ENCODE results near the gene CRIP3. TPM values are rescaled to one million over a fixed set of nuclear protein-coding genes. Genes with fewer than 3 reads are reported as not detected.

Gene CRIP3
- total and polyA plus RNA-seq, 2 of the 4 experiments (the other 2 are of a cell fraction) = not detected

- TF ChIP-seq SMC3 (IDR thresholded peaks at IDR 0.05; ENCODE audit: low read depth, low read length) (no peak), POLR2A (IDR thresholded peaks at IDR 0.05; ENCODE audit: low read depth, low read length) (no peak), MXI1 (IDR thresholded peaks at IDR 0.05; ENCODE audit: borderline replicate concordance, low read depth, low read length) (no peak), MAZ (IDR thresholded peaks at IDR 0.05; ENCODE audit: borderline replicate concordance, low read depth, low read length) (no peak), ELK1 (IDR thresholded peaks at IDR 0.05; ENCODE audit: borderline replicate concordance, low read depth, low read length) (no peak), NFE2L2 (IDR thresholded peaks at IDR 0.05; ENCODE audit: low read depth, low read length) (no peak), FOS (IDR thresholded peaks at IDR 0.05; ENCODE audit: low read depth, low read length) (no peak), RAD21 (IDR thresholded peaks at IDR 0.05; ENCODE audit: low read length) (no peak), CEBPB (IDR thresholded peaks at IDR 0.05; ENCODE audit: low read depth, low read length) (no peak), MAFK (IDR thresholded peaks at IDR 0.05; ENCODE audit: low read depth, low read length) (no peak)
- TF ChIP-seq, protein P1, sequence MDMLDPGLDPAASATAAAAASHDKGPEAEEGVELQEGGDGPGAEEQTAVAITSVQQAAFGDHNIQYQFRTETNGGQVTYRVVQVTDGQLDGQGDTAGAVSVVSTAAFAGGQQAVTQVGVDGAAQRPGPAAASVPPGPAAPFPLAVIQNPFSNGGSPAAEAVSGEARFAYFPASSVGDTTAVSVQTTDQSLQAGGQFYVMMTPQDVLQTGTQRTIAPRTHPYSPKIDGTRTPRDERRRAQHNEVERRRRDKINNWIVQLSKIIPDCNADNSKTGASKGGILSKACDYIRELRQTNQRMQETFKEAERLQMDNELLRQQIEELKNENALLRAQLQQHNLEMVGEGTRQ (IDR thresholded peaks at IDR 0.05; ENCODE audit: low read depth, low read length) = no peak
- ATAC-seq (ENCODE audit: low read depth) (no peak), DNase-seq (no peak)
- dilution Hi-C loops (cut with HindIII; ENCODE audit: low sequenced_read_pairs, unreplicated experiment) (no loop called here), in situ Hi-C loops (cut with MboI; ENCODE audit: low sequenced_read_pairs) (no loop called here), intact Hi-C loops (cut with micrococcal nuclease) (no loop called here)
- H3K4me3 ChIP-seq (ENCODE audit: insufficient read depth, low read depth, low read length) = no peak overlapping the region
- H4K20me1 ChIP-seq (ENCODE audit: insufficient read depth, low read length) = no peaks in the 10 kb centered on the region; the same call in 1 of the 2 replicates
- no peak overlapping the region for H3K9ac ChIP-seq (ENCODE audit: low read depth, low read length)
- WGBS, 2 experiments (ENCODE audit: extremely low coverage in 2 of 2, insufficient read length in 1 of 2) = 78% methylated on average over 15 of the region's 19 CpGs; no CpG with 5 or more reads in 1 of the 2 experiments
- no peak overlapping the region for H2BK5ac ChIP-seq (ENCODE audit: low read depth, low read length, poor library complexity, severe bottlenecking)
- H2BK120ac ChIP-seq (ENCODE audit: low read depth, low read length) = no peak overlapping the region
- no peak overlapping the region for H2BK20ac ChIP-seq (ENCODE audit: low read depth, low read length)
- no peaks in the 10 kb centered on the region for H3K9me1 ChIP-seq (ENCODE audit: insufficient read depth, low read length)
- BruUV-seq (replicated peaks) = no TSS peak
- H3K9me3 ChIP-seq (ENCODE audit: control insufficient read depth, insufficient read depth, low read length) = no peaks in the 10 kb centered on the region
- no peak overlapping the region for H2AK9ac ChIP-seq (replicated peaks; ENCODE audit: low read depth, low read length, poor library complexity)
- H2AFZ ChIP-seq (replicated peaks; ENCODE audit: low read length, poor library complexity) = no peak overlapping the region
- H3K79me1 ChIP-seq (ENCODE audit: low read depth in 1 of 2, low read length in 2 of 2) = no peaks in the 10 kb centered on the region
- H3K18ac ChIP-seq (ENCODE audit: low read depth, low read length) = no peak overlapping the region
- H4K8ac ChIP-seq (ENCODE audit: low read depth in 2 of 2, low read length in 2 of 2) = no peak overlapping the region
- H3K4ac ChIP-seq (ENCODE audit: low read depth, low read length) = no peak overlapping the region
- H3K4me2 ChIP-seq (ENCODE audit: low read depth, low read length) = no peak overlapping the region
- CTCF ChIA-PET = no interaction called here
- H4K5ac ChIP-seq (ENCODE audit: low read depth, low read length) = no peak overlapping the region
- no peak overlapping the region for H3K27ac ChIP-seq (ENCODE audit: insufficient read depth, low read length)
- H3K23ac ChIP-seq (ENCODE audit: low read depth, low read length) = no peak overlapping the region
- POLR2A ChIA-PET (ENCODE audit: unreplicated experiment) = no interaction called here
- H3K4me1 ChIP-seq (ENCODE audit: control insufficient read depth, insufficient read depth, low read length) = no peaks in the 10 kb centered on the region
- H3K27me3 ChIP-seq (ENCODE audit: control insufficient read depth, insufficient read depth, low read length) = peaks cover 61% of the 10 kb centered on the region
- no peak overlapping the region for H4K91ac ChIP-seq (ENCODE audit: insufficient read depth, low read depth, low read length)
- H2AK5ac ChIP-seq (ENCODE audit: low read depth, low read length) = no peak overlapping the region
- no peak overlapping the region for H3K14ac ChIP-seq (replicated peaks; ENCODE audit: low read depth, low read length)
- no peak overlapping the region for H2BK15ac ChIP-seq (ENCODE audit: low read depth, low read length)
- H3K56ac ChIP-seq (ENCODE audit: extremely low read depth, insufficient read depth, low read length) = no peak overlapping the region
- no peaks in the 10 kb centered on the region for H3K36me3 ChIP-seq (ENCODE audit: control insufficient read depth, insufficient read depth, low read length)
Measured at GRCh38 chr6:43302126-43302525, 6.5 kb downstream of the CRIP3 start.

Data from IMR-90 (cell line).